GM19467 (cell line): ENCODE measurements around the gene CGNL1.

ENCODE experiments used
- ATAC-seq: cut with Tn5 transposase; IDR thresholded peaks from one replicate; pipeline ENCODE4 v1.9.1; 2021; ENCODE audit warnings: mild to moderate bottlenecking, moderate library complexity; ENCODE audit not compliant: unreplicated experiment

The CGNL1 gene

GRCh38 chr15:57421110-57421509, 44.8 kb downstream of the CGNL1 start:
- ATAC-seq = no peak

DNA sequence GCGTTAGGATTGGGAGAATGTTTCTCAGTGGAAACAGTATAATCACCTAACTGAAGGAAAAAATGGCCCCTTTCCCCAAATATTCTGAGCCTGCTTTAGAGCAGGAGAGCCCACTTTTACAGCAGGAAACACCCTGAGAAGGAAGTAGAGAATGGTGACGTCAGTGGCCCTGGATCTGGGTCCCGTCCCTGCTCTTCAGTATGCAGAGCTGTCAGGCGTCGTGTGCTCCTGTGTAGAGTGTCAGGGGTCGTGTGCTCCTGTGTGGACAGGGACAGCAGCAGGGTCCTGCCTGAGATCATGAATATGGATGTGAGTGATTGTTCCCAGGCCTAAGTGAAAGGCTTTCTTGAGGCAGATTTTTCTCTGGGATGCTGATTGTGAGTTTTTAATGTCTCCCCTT, 45.2 kb downstream of the CGNL1 start:
- no peak for ATAC-seq

DNA sequence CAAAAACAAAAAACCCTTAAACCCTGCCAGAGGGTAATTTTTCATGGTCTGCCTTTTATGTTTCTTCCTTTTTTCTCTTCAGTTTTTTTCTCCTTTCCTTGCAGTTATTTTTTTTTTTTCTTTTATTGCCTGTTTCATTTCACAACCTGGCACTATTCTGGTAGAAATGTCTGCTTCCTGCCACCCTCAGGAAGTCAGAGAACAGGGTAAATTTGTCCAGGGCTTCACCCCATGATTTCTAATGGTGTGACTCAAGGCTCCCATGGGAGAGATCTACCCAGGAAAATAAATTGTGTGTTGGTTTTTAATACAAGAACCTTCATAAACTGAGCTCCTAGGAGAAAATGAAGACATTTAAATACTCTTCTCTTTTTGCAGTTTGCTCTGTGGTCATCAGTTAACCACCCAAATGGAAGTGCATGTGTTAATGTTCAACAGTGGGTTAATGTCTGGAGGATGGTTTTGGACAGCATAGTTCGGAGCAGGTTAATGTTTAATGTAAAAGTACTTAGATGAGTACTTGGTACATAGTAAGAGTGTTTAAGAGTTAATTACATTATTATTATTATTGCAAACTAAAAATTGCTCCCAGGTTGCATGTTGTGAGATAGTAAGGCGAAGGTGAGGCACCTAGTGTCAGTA, 45.9 kb downstream of the CGNL1 start:
- peak; percentile 85 for ATAC-seq

GRCh38 chr15:57423599-57424140, 47.4 kb downstream of the CGNL1 start:
- no peak for ATAC-seq

DNA sequence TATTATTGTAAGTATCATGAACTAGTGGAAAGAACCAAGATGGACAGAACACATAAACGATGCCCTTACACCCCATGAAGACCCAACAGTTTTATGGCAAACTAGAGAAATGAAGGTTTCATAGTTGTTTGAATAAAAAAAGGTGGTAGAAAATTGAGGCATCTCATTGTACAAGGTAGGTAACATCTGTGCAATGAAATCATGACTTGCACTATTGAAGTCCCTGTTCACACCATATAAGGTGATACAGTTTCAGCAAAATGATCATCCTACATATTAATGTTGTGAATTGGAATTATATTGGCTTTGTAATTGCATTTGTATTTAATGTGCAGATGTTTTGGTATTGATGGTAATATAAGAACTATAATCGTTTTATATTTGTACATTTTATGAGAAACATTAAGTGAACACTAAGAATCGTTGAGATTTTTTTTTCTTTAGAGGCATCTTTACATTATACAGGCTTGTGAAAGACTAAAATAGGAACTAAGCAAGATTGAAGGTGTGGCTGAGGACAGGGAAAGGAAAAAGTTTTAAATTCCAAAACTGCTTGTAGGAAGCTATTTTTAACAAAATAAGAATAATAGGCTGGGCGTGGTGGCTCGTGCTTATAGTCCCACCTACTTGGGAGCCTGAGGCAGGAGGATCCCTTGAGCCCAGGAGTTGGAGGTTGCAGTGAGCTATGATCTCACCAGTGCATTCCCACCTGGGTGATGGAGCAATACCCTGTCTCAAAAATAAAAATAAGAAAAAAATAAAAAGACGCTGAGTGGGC, 48.5 kb downstream of the CGNL1 start:
- ATAC-seq = no peak

DNA sequence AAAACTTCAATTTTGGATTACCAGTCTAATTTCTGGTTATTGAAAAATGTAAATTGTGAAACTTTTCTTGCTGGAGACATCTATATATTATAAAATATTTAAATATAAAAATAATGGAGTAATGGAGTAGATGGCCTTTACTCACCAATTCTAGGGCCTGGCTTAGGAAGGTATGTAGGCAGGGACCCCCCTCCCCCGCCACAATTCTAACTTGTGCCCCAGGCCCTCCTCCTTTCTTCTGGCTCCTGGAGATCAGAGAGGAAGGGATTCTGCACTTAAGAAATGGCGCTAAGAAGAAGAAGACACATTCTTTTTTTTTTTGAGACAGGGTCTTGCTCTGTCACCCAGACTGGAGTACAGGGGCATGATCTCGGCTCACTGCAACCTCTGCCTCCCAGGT, 49.5 kb downstream of the CGNL1 start:
- no peak for ATAC-seq

DNA sequence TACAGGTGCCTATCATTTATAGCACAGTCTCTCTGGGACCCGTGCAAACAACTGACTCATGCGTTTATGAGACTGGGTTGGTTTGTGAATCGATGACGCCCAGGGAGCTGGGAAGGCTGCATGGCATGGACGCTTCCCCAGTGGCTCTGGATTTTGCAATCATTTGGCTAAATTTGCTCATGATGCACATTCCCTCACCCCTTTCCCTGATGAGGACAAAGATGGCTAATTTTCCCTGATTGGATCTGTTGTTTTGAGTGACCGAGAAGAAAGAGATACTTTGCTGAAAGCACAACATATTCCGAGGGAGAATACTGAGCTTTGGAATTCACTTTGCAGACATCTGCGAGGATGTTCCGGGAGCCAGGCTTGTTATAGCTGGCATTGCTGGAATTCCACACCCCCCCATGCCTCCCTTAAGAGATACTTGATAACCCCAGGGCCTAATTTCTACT, 51.1 kb downstream of the CGNL1 start:
- no peak for ATAC-seq

DNA sequence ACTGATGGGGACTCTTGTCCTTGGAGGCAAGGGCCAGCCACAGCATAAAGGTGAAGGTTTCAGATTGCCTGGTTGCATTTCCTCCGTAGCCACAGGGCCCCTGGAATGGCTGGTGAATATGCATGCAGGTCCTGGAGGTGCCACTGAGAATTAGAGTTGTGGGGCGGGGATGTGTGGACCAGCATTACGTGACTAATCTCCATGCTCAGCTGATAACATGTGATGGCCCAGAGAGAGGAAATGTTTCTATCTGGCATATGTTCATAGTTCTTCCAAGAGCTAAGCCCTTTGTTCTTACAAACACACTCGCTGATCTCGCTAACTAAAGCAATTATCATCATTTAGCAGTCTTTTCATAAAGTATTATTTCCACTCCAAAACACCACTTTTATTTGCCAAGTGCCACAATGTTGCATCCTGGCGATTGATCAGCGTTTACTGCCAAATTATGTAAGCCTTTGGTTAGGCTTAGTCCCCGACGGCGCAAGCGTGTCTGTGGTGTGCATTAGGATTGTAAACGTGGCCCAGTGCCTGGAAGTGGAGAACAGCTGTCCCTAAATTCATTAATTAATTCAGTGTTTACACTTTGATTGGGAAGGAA, 55.9 kb downstream of the CGNL1 start:
- no peak for ATAC-seq

- ATAC-seq = no peak
These were observed 59.9 kb downstream of the CGNL1 start for GRCh38 chr15:57436166-57436565.

GRCh38 chr15:57436961-57437360, 60.7 kb downstream of the CGNL1 start:
- no peak for ATAC-seq

DNA sequence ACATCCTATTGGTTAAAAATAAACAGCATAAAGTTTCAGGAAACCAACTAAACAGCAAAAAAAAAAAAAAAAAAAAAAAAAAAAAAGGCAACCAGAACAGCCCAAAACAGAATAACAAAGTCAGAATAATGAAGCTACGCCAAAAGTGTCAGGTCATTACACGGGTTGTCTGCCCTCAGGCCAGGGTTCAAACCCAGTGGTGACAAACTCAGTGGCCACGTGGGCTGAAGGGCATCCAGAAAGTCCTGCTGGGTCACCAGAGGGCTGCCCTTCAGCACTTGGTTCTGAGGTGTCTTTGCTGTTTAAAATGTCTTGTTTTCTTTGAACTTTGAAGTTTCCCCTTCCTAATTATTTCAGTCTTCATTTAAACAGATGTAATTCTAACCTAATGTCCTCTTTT, 61.3 kb downstream of the CGNL1 start:
- ATAC-seq = no peak

GRCh38 chr15:57438166-57438565, 61.9 kb downstream of the CGNL1 start:
- no peak for ATAC-seq

GRCh38 chr15:57439128-57440027, 63.1 kb downstream of the CGNL1 start:
- no peak for ATAC-seq

- no peak for ATAC-seq
These were observed 63.9 kb downstream of the CGNL1 start for GRCh38 chr15:57440167-57440566.

GRCh38 chr15:57440799-57441198, 64.5 kb downstream of the CGNL1 start:
- ATAC-seq = no peak

- ATAC-seq = no peak
These were observed 66.0 kb downstream of the CGNL1 start for GRCh38 chr15:57442335-57442734.

DNA sequence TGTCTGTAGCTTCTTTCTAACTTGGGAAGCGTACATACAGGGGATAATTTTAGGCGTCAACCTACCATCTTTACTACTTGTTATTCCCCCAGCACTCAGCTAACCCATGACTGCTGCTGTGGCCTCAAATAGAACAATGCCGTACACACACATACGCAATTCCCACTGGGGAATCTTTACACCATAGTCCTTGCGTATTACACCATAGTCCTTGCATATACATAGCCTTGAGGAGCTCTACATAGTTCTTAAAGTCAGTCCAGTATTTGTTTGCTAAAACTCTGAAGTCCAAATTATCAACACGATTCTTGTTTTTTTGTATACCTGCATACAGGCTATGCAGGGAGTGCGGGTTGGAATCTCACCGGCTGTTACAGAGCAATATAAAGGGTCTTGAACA, 67.2 kb downstream of the CGNL1 start:
- no peak for ATAC-seq

DNA sequence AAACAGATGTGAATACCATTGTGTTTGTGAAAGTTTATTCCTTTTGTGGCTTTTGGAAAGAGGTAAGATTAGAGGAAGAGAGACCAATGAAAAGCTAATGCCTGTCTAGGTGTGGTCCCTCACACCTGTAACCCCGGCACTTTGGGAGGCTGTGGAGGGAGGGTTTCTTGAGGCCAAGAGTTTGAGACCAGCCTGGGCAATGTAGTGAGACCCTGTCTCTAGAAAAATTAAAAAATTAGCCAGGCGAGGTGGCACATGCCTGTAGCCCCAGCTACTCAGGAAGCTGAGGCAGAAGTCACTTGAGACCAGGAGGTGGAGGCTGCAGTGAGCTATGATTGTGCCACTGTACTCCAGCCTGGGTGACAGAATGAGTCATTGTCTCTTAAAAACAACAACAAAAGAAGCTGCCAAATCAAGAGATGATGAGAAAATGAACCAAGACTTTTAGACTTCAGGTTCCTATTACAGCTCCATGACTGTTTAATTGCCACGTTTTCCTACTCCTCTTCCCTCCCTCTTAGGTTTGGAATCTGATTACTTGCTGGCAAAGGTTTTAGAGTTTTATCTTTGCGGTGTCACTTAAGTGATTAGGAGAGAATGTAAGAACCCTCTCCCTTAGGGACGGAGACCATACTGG, 68.7 kb downstream of the CGNL1 start:
- no peak for ATAC-seq

GRCh38 chr15:57445872-57446271, 69.6 kb downstream of the CGNL1 start:
- ATAC-seq = no peak

- no peak for ATAC-seq
These were observed 70.1 kb downstream of the CGNL1 start for GRCh38 chr15:57446393-57446792.
